SK-N-DZ (cell line): ENCODE results near the gene PARVG. TPM values are rescaled to one million over a fixed set of nuclear protein-coding genes. Genes with fewer than 3 reads are reported as not detected.

ENCODE experiments used
- DNase-seq: peaks from one replicate; pipeline ENCODE4 v3.0.0-alpha.2; 2015; ENCODE audit warnings: low spot score
- polyA plus RNA-seq, 2 experiments: library from polyadenylated mRNA; depleted of rRNA; stranded (reverse); fragments of >200 nt; gene quantifications; 2 replicates each; pipeline ENCODE4 v1.2.3, GENCODE V29; 2014

Gene PARVG
- polyA plus RNA-seq (2014; cell fraction: cytosol; rRNA removed), result not detected in 2 replicates
- polyA plus RNA-seq (2014; cell fraction: nucleus; rRNA removed), result not detected in 2 replicates

DNA sequence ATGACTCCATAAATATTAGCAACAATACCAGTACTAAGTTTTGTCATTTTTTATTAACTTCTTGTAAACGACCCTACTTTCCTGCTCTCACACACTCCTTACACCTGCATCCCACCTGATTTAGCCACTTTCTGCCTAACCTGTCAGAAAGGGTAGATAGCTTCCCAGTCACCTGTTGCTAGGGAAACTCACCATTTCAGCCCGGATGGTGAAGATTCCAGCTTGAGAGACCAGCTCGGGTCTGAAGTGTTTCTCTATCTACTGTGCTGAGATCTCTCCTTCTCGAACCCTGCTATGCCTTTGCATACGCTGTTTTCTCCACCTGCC is at the start of gene PARVG:
Gene PARVG (plus strand): TSS at position 220 of the 327 bp plus-strand sequence. CDS start 2,405 bp downstream, outside the sequence.
- DNase-seq, result no peak

DNA sequence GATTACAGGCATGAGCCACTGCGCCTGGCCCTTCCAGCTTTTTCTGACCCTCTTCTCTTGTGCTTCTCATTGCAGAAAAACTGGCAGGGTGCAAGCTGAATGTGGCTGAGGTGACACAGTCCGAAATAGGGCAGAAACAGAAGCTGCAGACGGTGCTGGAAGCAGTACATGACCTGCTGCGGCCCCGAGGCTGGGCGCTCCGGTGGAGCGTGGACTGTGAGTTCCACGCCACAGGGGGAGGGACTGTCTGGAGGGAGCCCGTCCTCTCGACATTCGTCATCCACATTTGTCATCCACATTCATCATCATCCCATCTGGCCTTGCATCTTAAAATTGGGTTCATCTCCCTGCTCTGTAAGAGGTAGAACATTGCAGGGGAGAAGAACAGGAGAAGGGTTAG is 49.3 kb upstream of the PARVG start:
- no peak for DNase-seq

DNA sequence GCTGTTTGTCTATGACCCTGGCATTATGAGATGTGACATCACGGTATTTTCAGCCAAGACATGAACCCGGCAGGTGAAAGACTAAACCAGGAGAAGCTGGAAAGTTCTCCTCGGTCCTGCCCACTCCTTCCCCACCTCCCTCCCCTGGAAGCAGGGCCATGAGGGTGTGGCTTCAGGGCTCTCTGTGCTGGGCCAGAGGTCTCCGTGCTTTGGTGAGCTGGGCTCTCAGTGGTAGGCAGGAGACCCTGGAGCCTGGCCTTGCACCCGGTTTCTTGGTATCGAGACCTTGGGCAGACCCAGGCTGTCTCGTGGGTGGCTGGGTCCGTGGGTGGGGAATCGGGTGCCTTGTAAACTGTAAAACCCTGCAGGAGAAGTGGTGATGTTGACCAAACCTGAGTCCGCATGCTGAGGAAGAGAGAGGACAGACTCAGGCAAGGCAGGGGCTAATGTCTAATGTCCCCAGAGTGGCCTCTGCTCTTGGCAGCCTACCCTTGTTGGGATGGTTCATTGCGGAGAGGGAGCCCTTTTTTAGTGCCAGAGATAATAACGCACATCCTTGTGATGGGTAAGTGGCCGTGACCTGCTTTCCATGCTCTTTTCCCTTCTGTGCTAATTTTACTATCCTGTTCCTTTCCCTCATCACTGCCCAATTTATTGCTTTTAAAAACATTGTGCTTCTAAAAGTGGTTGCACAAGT is 48.6 kb upstream of the PARVG start:
- DNase-seq, result no peak

DNA sequence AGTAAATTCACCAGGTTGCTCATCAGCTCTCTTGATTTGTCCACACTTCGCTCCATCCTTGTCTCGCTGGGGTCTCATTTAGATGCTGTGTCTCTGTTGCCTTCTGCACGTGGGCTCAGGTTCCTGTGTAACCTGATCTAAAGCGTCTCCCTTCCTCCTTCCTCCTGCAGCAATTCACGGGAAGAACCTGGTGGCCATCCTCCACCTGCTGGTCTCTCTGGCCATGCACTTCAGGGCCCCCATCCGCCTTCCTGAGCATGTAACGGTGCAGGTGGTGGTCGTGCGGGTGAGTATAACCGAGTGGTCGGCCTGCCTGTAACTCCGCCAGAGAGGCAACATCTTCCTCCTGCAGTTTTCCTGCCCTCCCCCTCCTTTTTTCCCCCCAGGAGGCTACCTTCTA is 48.0 kb upstream of the PARVG start:
- no peak for DNase-seq

DNA sequence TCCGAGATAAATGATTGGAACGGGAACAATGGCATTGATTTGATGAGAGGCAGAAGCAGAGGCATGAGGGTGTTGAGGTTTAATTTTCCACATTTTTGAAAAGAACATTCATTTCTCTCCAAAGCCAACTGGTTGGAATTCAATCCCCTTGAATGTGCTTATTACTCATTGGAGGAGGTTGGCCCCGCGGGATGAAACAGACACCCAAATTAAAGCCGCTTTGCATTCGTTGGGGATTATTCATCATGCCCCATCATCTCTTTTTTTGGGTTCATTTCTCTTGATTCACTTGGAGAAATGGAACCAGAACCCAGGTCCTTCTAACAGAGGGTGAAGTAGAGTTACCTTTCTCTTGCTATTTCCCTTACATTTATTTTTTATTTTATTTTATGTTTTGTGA is 47.6 kb upstream of the PARVG start:
- no peak for DNase-seq

DNA sequence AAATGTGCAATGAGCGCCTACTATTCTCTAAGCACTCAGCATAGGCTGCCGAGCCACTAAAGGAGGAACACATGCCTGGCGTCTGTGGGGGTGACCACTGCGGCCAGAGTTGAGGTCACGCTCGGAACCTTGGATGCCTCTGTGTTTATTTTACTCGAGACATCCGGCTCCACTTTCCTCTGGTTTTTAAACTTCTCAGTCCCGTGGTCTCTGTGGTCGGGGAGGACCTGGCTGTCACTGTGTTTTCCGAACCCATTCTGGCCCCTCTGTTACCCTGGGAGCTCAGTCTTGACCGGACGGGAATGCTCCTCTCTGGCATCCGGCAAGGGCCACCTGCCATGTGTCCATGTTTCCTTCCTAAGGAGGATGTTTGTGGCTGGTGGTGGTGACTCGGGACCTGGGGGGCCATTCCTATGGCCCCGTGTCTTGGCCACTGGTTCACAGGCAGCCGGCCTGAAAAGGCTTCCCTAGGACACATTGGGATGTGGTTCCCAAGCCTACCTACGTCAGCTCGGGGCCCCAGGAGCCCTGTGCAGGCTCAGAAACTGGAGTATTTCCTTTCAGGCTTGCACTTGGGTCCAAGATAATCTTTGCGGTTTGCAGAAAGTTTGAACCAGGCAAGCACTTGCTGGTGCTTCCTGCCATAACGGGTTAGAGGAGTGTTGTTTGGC is 46.7 kb upstream of the PARVG start:
- DNase-seq, result no peak

- no peak for DNase-seq
Measured at GRCh38 chr22:44136112-44136511, 44.6 kb upstream of the PARVG start.

- DNase-seq, result no peak
Measured at GRCh38 chr22:44136786-44137185, 43.9 kb upstream of the PARVG start.

DNA sequence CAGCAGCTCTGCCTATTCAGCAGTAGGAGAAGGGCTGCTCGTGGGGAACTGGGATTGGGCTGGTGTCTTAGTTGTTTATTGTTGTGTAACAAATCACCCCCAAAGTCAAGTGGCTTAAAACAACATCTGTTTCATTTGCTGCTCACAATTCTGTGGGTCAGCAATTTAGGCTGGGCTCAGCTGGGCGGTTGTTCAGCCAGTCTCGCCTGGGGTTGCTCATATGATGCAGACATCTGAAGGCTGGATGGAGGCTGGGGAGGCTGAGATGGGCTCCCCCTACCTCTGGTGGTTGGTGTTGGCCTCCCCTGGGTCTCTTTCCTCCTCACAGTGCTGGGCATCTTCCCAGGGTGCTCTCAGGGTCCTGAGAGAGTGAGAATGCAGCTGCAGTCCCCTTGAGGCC is 43.3 kb upstream of the PARVG start:
- no peak for DNase-seq

DNA sequence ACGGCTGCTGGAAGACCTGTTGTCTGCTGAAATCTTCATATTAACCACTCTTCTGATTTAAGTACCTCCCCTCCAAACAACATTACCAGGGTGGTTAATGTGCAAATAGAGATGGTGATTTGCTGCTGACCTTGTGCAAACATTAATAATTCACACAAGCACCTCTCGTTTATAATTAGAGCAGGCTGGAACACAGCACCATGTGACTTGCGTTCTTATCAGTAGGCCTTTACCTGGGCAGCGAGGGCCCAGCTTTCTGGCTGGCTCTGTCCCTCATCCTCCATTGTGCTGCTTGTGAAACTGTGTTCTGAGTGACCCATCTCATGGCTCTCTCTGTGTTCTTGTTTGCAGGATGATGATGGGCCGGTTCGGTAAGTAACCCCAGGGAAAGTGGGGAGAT is 41.0 kb upstream of the PARVG start:
- no peak for DNase-seq

DNA sequence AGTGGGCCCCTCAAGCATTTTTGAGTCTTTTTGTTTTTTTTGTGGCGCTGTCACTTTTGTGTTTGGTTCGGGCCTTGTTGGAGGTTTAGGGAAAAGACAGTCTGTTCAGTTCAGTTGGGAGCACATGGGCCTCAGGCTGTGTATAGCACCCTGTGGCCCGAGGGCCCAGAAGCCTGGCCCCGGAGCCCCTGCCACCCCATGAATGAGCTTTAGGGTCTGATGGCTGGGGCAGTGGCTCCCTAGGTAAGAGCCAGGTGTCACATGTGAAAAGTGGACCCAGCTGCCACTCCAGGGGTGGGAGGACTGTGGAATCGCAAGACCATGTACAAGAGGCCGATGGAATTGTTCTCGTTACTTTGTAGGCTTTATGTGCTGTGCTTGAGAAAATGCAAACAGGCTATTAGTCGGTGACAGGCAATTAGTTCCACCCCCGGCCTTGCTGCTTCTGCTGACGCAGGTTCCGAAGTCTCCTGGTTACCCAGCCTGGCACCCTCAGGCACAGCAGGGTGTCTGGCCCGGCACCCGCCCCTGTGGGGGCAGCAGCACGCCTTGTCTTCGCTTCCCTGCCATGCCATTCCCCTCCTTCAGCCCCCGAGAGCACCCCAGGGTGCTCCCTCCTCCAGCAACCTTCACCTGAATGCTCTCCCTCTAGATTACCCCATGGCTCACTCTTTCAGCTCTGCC is 38.2 kb upstream of the PARVG start:
- no peak for DNase-seq

DNA sequence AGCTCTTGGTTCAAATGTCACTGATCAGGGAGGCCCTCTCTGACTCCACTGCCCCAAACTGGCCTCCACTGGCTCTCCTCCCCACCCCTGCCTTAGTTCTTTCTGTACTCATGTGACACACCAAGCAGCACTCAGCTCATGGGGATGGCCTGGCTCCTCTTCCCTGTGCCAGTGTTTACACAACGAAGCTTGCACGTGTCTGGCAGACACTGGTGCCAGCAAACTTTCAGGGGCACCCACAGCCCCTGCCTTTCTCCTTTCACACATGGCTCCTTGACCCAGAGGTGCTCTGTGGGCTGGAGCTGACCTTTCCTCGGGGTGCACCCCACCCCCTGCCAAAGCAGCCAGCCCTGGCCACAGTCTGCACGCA is 37.6 kb upstream of the PARVG start:
- DNase-seq, result no peak

GRCh38 chr22:44143579-44143978 is 37.1 kb upstream of the PARVG start:
- DNase-seq, result no peak

DNA sequence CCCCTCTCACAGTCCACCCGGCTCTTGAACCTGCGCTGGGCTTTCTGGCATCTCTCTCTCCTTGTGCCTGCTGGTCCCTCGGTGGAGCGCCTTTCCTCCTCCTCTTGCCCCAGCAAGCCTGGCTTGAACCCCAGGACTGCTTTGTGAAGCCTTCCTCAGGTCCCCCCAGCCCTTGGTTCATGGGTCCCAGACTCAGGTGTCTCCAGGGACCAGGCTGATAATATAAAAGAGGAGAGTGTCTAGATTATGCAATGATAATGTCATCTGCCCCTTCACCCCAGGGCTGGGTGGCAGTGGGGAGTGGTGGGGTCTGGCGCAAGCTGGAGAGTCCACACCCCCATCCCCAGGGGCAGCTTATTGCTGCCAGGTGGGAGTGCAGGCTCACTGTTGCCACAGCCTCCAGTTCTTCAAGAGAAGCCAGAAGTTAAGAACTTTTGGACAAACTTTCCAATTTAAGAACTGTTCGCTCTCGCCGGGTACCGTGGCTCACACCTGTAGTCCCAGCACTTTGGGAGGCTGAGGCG is 36.6 kb upstream of the PARVG start:
- DNase-seq, result no peak

DNA sequence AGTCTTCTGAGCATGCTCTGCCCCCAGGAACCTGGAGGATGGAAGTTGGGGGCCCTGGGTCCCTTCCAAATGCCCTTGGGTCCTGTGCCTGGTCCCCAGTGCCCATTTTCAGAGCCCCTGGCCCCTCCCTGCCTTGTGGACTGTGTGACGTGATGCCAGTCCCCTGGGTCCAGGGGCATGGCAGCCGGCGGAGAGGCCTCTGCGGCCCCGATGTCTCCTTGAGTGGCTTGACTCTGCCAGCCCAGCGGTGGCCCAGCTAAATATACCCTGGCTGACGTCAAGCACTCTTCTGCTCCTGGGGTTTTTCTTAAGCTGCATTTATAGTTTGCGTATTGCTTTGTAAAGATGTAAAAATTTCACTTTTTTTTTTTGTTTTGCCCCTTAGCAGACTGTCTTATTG is 35.2 kb upstream of the PARVG start:
- no peak for DNase-seq

DNA sequence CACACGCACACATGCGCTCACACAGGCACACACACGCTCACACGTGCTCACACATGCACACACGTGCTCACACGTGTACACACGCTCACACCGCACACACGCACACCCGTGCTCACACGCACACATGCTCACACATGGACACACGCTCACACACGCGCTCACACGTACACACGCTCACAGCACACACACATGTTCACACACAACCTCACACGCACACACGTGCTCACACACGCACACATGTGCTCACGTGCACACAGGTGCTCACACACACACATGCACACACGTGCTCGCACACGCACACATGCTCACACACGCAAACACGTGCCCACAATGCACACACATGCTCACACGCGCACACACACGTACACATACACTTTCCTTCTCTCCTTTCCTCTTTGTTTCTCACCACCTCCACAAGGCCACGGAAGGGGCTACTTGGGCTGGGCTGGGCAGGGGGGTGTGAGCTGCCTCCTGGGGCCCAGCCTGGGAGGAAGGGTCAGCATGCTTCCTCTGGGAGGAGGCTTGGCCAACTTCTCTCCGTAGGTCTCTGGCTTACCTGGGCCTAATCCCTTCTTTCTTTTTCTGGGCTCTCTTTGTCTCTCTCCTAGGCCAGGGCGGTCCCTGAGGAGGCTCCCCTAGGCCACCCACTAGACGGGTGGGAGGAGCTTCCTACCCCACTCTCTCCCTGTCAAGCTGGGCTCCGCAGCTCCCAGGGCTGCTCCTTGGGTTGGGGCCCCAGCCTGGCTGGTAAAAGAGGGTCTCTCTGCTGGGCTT is 34.5 kb upstream of the PARVG start:
- DNase-seq, result no peak

- no peak for DNase-seq
Measured at GRCh38 chr22:44147008-44147645, 33.6 kb upstream of the PARVG start.

DNA sequence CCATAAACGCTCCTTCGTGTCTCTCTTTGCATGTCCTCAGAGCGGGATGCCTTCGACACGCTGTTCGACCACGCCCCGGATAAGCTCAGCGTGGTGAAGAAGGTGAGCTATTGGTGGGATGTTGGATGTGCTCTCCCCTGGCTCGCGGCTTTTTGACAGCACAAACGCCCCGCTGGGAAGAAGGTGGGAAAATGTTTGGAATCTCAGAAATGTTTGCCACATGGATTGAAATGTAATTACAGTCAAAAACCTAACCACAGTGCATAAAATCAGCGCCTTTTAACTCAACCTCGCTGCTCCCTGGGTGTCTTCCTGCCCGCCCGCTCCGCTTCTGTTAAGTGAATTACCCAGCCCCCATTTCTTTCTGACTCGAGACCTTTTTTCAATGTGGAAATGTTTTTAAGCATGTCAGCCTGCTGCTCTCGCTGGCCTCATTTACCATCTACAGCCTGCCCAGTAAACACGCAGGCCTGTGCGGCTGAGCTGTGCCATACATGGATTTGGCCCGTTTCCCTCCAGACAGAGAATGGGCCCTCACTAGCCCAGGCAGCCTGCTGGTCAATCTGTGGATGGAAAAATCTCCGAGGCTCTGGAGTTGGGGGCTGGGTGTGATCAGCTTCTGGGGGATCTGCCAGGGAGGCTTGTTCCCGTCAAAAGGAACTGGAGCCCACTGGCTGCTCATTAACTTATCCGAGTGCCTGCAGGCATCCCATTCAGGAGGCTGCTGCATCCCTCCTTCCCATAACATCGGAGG is 32.7 kb upstream of the PARVG start:
- DNase-seq, result no peak

- DNase-seq, result no peak
Measured at GRCh38 chr22:44151676-44152075, 29.0 kb upstream of the PARVG start.

- no peak for DNase-seq
Measured at GRCh38 chr22:44153710-44154109, 27.0 kb upstream of the PARVG start.
